Stimulated activated CD4-positive, alpha-beta T cell treated with anti-CD3 and anti-CD28 coated beads, Interleukin-15, amount 100 ng/mL, for 24 hours (primary cell): ENCODE measurements around the gene RPTOR.
"Not testable (repeated sequence)": the region's sequence is repeated elsewhere in the genome, so short reads cannot be mapped to it uniquely, and the experiment has no call there.

Experiments
- DNase-seq: peaks from one replicate; pipeline ENCODE4 v3.0.0-alpha.2; 2020

The RPTOR gene

DNA sequence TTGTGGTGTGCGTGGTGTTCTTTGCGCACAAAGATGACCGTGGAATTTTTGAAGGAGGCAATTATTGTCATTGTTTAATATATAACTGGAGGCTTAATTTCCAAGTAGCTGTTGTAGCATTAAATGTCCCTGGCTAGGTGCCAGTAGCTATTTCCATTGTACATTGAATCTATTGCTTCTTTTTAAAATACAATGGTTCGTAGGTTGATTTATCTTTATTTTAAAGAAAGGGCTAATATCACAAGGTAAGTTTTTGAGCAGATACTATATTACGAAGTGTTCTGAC is 127.1 kb downstream of the RPTOR start:
- no peak for DNase-seq

DNA sequence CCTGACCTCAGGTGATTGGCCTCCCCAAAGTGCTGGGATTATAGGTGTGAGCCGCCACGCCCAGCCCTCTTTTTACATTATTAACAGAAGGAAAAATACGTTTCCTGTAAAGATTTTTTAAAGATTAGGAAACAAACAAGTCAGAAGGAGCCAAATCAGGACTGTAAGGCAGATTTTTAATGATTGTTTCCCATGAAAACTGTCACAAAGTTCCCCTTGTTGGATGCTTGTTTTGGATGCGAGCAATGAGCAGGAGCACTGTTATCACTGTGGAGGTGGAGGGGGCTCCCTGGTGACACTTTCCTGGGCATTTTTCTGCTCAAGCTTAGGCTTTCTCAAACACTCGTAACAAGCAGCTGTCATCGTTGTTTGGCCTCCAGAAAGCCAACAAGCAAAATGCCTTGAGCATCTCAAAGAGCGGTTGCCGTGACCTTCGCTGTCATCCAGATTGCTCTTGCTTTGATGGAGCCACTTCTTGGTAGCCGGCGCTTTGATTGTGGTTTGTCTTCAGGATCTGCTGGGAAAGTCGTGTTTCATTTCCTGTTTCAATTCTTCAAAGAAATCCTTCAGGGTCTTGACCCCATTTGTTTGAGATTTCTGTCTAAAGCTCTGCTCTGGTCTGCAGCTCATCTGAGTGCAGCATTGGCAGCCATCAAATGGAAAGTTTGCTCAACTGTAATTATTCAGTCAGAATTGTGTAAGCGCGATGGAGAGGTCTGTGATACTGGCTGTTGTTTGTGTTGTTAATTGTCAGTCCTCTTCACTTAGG is 128.7 kb downstream of the RPTOR start:
- DNase-seq = peak; percentile 32

DNA sequence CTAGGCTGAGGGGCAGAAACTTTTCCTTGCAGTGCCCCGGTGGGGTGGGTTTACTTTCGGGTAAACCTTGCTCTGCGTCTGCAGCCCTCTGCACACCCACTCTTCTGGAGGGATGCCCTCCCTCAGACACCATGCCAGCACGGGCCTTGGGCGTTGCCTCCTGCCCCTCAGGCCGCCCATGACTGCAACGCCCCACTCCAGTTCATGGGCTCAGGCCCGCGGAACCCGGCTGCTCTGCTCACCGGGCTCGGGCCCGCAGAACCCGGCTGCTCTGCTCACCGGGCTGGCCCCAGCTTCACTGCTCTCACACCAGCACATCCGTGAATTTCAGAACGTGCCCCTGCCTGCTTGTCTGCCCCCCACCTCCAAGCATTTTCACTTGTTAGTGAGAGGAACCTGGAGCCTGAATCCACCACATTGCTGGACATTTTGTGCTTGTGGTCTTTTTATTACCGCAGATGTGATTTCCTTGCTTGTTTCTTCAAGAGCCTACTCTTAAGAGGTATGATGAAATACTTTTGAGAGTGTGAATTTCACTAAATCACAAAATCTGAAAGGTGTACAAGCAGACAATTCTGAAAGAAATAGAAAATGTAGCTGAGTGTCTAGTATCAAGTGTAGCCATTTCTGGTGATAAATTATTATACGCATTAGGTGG is 130.9 kb downstream of the RPTOR start:
- DNase-seq = no peak

DNA sequence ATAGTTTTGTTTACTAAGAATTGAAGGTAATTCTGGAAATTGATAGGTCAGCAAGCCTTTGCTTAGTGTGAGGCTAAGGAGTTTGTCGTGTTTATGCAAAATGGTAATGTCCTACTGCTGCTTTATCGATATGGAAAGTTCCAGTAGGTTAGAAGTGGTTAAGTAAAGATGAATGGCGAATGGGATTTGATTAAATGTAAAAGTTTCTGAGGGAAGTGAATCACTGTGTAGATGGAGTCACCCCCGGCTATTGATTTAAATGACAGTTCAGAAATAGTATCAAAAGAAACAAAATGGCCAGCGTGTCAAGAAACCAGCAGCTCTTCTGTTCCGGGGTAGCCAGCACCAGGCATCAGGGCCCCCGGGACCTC is 131.4 kb downstream of the RPTOR start:
- no peak for DNase-seq

DNA sequence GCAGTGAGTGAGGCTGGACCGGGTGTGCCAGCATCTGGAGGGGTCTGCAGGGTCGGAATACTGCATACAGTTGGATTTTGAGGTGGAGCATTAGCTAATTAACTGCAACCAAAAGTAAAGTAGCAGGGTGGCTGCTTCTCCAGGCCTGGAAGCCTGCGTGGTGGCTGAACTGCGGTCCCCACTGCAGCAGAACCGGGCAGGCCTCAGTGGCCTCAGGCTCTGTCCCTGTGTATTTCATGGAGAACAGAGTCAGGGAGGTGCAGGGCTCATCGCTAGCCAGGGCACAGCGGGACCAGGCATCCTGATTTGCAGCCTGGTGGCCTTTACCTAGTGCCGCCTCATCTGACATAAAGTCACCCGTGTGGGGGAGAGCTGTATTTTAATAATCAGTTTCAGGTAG is 131.9 kb downstream of the RPTOR start:
- DNase-seq = no peak

DNA sequence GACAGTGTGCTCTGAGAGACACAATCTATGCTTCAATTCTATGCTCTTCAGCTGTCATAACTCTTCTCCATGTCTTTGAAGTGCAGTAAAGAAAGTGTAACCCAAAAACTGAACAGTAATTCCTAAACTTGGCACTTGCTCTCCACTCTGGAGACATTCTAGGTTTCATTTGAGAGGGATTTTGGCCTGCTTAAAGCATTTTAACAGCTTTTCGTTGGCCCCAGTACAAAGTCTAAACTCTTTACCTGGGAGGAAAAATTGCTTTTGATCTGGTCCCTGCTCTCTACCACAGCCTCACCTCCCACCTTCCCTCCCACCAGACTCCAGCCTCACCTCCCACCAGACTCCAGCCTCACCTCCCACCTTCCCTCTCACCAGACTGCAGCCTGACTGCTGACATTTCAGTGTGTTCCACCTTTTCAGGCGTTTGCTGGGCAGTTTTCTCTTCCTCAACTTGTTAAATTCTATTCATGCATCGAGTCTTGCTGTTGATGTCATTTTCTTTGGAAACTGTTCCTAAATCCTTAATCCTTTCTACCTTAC is 132.6 kb downstream of the RPTOR start:
- DNase-seq = no peak

DNA sequence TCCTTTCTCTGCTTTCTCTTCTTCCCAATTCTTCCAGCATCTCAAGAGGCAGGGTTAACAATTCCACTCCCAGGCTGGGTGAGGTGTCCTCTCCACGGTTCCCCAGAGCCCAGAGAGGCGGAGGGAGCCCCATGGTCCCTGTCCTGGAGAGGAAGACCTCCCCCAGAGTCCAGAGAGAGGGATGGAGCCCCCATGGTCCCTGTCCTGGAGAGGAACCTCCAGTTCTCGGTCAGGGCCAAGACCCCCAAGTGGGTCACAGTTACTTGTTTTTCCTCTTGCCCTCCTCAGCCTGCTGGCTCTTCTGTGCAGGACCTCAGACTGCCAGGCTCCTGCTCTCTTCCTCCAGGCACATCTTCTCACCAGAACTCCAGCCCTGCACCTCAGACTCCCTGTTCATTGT is 135.2 kb downstream of the RPTOR start:
- no peak for DNase-seq

DNA sequence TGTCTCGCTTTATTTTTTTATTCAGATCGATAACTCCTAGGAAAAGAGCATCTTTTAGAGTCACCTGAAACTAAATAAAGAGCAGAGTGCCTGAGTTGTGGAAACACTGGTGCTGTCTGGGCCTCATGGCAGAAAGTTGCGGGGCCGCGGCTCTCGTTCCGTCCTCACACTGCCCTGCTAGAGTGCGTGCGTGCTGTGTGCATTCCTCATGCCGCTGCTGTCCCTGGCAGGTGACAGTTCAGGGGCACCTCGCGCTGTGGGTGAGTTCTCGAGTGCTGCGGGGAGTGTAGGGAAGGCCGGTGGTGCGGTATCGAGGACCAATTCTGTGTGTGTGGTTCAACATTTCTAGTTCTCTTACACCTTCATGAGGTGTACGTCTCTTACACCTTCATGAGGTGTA is 136.6 kb downstream of the RPTOR start:
- no peak for DNase-seq

DNA sequence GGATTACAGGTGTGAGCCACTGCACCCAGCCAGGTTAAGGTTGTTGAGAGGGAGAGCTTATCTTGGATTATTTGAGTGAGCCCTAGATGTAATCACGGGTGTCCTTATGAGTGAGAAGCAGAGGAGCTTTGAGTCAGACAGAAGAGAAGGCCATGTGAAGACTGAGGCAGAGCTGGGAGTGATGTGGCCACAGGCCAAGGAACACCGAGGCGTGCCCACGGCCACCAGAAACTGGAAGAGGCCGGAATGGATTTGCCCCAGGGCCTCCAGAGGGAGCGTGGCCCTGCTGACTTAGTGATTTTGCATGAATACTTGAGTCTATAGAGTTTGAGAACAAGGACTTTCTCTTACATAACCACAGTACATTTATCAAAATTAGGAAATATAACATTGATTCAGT is 137.7 kb downstream of the RPTOR start:
- no peak for DNase-seq

DNA sequence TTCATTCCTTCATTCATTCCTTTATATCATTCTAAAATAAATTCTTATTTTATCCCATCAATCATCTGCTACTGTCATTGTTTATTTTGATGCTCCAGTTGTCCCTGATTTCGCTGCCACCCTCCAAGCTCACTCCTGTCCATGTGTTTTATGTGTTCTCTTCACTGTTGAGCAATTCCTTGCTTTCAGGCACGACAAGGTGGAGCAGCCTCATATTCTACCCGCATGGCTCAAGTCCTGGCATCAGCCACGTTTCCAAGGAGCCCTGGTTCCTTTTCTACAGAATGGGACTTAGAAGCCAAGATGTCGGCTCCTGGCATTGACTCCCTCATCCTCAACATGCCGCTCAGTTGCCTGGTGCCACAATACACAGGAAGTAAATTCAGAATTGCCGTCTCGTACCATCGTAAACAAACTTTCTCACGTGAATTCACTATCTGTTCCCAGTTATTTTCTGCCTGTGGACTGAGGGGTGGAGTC is 139.0 kb downstream of the RPTOR start:
- DNase-seq = no peak

DNA sequence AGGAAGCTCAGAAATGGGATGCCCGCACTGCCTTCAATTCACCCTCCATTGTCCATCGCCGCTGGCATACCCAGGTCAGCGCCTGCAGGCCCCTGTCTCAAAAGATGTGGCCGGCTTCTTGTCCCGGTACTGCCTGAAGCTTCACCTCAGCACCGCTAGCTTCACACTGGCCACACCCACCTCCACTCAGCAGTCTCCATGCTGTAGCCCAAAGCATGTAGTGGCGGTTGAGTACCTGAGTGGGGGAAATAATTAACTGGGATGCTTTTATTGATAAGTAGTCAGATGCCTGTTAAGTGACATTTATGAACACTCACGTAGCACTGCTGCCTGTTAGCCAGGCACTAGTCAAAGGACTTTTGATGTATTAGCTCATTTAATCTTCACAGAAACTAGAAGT is 143.2 kb downstream of the RPTOR start:
- DNase-seq = no peak

DNA sequence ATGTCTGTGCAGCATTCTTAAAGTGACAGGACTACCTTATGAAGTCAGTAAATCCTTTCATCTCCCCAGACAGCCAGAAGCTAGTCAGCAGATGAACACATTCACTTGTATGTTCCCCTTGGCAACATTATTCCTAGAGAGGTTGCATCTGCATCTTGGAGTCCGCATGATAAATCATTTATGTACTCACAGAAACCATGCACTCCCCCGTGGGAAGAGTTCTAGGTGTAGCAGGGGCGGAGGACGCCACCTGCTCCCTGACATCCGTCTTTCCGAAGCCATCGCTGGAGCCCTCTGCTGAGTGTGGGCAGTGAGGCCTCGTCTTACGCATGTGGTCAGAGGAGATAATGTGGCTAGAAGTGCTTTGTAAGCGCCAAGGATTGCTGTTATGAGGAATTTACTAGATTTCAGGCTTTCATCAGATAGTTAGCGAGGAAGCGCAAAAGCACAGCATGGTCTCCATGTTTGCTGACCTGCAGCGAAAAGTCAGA is 144.5 kb downstream of the RPTOR start:
- DNase-seq = no peak

DNA sequence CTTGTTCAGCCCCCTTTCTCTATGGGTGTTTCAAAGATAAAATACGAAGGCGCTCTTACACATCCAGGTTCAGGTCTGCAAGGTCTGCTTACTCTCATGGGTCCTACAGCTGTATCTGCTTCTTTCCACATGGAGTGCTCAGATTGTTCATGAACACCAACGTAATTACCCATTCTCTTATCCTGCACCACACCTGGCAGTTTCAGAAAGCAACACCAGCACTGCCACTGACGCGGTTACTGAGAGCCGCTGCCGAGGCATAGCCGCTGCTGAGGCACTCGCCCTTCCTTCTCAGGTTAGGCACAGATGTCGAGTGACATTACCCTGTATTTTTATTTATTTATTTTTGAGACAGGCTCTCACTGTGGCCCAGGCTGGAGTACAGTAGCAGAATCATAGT is 147.1 kb downstream of the RPTOR start:
- no peak for DNase-seq

DNA sequence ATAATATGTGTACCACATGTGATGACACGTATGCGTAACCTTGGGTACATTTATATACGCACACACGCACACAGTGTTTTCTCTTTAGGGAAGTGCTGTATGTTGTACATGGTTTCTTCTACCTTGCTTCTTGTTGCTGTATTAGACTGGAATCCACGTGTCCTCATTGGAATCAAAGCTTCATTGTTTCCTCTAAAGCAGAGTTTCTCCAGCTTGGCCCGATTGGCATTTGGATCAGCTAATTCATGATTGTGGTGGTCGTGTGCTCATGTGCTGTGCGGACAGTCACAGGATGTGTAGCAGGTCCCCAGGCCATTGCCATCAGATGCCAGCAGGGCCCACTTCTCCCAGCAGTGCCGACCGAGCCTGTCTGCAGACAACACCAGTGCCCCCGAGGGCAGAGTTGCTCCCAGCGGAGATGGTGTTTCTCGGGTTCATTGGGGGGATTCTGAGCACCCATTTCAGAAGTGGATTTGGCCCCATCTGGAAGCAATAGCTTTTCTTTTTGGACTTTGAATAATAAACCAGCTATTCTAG is 148.4 kb downstream of the RPTOR start:
- no peak for DNase-seq

DNA sequence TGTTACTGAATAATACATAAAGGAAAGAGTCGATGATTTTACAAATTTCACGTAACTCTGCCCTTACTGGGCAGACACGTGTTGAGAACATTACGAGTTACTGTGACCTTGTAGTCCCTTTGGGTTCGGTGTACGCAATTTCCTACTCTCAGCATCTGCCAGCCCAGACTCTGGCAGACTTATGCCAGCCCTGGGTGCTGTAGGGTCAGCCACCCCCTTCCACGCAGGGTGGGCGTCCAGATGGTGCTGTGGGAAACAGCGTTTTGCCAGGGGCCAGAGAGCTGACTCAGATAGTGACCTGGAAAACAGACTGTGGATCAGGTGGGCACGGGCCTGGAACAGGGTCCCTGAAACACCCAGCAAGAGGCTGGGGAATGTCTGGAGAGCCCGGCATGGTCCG is 148.9 kb downstream of the RPTOR start:
- no peak for DNase-seq

DNA sequence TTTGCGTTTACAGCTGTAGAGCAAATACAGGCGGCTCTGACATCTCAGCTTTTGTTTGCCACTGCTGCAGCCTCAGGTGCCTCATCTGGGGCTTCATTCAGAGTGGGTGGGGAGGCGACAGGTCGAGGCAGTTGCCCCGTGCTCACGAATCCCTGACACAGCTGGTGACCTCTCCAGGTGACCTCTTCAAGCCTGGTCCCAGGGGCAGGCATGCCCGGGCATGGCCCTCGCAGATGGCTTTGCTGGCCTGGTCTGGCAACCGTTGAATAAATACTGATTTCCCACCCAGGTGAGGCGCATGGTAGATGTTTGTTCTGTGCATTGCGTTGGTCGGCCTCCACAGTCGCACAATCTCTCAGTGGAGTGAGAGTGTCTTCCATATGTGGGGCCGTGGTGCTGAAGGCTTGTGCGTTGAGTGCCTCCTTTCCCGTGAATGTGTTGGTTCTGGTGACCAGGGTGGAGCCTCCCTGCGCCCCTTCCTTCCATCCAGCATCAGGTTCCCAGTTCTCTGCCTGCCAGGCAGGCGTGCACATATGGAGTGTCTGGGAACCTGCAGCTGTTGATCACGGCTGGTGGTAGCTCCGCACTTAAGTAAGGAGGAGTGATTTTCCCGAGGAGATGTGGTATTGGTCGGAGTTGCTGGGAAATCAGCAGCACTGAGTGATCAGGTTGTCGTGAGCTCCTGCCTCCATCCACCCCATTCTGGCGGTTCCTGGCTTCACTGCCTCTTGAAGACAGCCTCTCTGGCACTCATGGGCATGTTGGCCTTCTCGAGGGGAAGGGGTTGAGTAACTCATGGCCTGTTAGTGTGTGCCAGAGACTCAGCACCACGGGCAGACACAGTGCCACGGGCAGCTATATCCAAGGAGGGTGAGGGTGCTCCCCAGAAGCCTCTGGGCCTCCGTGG is 149.7 kb downstream of the RPTOR start:
- no peak for DNase-seq

DNA sequence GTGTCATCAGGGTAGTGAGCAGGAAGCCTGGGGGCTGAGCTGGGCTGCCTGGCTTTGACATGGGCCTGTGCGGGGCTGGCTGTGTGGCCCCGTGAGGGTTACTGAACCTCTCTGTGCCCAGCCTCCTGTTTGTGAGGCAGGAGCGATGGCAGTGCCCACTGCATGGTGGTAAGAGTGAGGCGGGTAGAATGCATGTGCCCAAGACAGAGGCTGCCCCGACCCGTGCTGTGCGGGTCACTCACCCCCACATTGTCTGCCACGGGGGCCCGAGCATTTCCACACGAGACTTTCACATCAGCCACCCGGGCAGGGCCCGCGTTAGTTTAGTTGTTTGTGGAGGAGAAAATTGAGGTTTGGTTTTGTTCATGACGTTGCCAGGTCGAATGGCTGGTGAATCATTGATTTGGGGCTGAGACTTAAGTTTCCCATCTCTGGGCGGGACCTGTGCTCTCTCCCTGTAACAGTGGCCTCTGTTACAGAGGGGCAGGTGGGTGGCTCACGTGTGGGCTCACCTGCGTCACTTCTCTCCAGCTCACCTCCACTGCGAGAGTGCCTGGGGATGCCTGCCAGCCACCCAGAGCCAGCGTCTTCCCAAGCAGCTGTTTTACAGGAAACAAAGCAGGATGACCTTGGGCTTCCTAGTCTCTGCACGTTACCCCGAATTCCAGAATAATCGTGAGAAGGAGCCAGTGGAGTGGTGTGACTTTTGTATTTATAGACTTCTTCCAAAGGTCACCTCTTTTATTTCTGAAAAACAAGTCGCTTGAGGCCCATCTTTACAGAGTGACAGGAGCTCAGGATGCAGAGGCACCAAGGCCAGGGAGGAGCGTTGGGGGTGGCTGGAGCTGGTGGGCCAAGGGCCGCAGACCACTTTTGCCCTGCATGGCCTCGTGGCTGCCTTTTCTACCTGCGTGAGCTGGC is 150.6 kb downstream of the RPTOR start:
- DNase-seq = peak; percentile 26

DNA sequence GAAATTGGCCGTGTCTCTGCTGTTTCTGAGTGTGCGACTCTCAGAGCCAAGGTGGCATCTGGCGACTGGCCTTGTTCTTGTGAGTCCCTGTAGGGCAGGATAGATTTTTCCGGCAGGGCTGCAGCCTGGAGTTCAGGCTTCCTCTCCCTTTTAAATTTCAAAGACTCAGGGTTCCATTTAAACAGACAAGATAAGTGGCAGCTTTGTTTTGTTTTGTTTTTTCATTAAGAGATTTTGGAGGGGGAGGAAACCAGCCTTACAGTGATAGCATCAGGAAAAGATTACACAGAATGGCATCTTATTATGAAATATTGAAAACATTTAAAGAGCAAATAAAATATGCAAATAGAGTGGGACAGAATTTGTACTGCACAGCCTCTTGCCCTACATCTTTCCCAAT is 151.3 kb downstream of the RPTOR start:
- no peak for DNase-seq

DNA sequence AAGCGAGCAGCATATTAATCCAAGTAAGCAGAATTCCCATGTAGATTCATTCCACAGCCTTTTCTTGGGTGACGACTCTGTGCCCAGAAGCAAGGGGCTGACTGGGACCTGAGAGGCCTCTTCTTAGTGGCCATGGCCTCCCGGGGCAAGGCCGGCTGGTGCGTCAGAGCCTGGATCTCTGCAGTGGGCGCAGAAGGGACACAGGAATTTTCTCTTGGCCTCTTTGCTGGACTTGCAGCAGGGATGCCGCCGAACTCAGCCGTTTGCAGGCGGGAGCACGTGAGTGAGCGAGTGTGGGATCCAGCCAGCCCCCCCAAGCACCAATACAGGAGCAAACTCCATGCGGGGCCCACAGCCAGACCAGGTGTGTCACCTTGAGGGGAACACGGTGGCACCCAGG is 151.8 kb downstream of the RPTOR start:
- DNase-seq = no peak

DNA sequence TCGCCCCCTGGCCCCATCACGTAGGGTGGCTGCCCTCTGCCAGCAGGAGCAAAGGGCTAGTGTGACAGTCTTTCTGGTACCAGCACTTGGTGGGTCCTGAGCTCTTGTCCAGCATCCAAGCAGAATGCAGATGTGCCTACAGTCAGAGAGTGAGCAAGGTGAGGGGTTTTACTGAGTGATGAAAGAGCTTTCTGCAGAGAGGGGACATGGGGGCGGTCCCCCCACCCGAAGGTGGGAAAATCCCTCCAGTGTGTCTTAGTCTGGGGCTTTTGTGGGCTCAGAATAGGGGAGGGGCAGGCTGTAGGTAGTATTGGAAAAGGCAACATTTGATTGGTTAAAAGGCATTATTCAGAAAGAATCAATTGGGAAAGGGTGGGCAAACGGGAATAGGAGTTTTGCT is 152.3 kb downstream of the RPTOR start:
- DNase-seq = no peak

DNA sequence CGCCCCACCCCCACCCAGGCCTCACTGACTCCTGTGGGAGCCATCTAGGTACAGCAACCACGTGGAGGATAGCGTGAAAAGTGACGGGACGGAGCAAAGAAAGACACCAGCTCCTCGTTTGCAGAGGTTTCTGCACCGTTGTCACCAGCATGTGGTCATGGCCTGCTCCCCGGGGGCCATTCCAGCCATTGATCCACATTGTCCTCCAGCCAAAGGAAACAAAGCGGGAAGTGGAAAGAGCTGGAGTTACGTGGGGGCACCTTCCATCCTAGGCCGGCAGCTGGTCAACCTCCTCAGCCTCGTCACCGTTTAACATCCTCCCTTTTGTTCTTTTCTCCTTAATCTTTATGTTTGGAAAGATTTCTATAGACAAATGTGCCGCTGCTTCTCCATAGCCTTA is 153.7 kb downstream of the RPTOR start:
- DNase-seq = no peak

DNA sequence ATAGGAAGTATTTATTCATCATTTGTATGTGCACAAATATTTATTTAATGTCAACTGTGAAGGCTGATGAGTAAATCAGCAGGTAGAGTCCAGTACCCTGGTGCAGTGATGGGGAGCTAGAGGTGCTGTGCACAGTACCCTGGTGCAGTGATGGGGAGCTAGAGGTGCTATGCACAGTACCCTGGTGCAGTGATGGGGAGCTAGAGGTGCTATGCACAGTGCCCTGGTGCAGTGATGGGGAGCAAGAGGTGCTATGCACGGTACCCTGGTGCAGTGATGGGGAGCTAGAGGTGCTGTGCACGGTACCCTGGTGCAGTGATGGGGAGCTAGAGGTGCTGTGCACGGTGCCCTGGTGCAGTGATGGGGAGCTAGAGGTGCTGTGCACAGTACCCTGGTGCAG is 154.6 kb downstream of the RPTOR start:
- not testable (repeated sequence) for DNase-seq
